Tibial artery (tissue), 4 donors: Measurements from ENCODE around the gene HPCAL4.

Experiments
- DNase-seq, 2 donors: peaks; one replicate each; pipeline ENCODE4 v3.0.0-alpha.2; 2019
- H3K27ac ChIP-seq, 2 donors: fragments of 200-600 bp; sonication (generic) in 1 of 2; 1 replicate in 1 of 2; 2 replicates in 1 of 2; pipeline ENCODE4 v1.5.1; 2018 to 2019; ENCODE audit warnings: mild to moderate bottlenecking in 1 of 2
- H3K27me3 ChIP-seq, 2 donors: fragments of 200-600 bp; sonication (generic) in 1 of 2; one replicate each; pipeline versions ENCODE4 v1.5.1 to v1.6.0; 2016 to 2019
- H3K36me3 ChIP-seq, 3 donors: fragments of 200-600 bp; sonication (generic) in 2 of 3; one replicate each; pipeline ENCODE4 v1.5.1; 2016 to 2019; ENCODE audit warnings: mild to moderate bottlenecking in 2 of 3
- H3K4me1 ChIP-seq, 4 donors: fragments of 200-600 bp; sonication (generic) in 2 of 4; 1 replicate in 3 of 4; 2 replicates in 1 of 4; pipeline ENCODE4 v1.5.1; 2016 to 2019
- H3K4me3 ChIP-seq, 2 donors: fragments of 200-600 bp; sonication (generic) in 1 of 2; 1 replicate in 1 of 2; 2 replicates in 1 of 2; pipeline ENCODE4 v1.5.1; 2018 to 2019; ENCODE audit warnings: mild to moderate bottlenecking in 2 of 2
- H3K9me3 ChIP-seq, 3 donors: fragments of 200-600 bp; sonication (generic) in 1 of 3; one replicate each; pipeline ENCODE4 v1.5.1; 2016 to 2019
- intact Hi-C: fragments of 100-400 bp; cut with DNase I; formaldehyde crosslinking; loops from one replicate; pipeline ENCODE4 v1.15.0; 2023; ENCODE audit warnings: low total_unique reads
- TF ChIP-seq, protein P1 (sequence below), 2 experiments: fragments of 200-600 bp in 1 of 2; fragments of 450-650 bp in 1 of 2; IDR thresholded peaks; one replicate each; pipeline ENCODE4 v1.5.1; 2017 to 2019; ENCODE audit warnings: antibody characterized with exemption in 2 of 2, mild to moderate bottlenecking in 1 of 2, moderate library complexity in 1 of 2

Gene HPCAL4

DNA sequence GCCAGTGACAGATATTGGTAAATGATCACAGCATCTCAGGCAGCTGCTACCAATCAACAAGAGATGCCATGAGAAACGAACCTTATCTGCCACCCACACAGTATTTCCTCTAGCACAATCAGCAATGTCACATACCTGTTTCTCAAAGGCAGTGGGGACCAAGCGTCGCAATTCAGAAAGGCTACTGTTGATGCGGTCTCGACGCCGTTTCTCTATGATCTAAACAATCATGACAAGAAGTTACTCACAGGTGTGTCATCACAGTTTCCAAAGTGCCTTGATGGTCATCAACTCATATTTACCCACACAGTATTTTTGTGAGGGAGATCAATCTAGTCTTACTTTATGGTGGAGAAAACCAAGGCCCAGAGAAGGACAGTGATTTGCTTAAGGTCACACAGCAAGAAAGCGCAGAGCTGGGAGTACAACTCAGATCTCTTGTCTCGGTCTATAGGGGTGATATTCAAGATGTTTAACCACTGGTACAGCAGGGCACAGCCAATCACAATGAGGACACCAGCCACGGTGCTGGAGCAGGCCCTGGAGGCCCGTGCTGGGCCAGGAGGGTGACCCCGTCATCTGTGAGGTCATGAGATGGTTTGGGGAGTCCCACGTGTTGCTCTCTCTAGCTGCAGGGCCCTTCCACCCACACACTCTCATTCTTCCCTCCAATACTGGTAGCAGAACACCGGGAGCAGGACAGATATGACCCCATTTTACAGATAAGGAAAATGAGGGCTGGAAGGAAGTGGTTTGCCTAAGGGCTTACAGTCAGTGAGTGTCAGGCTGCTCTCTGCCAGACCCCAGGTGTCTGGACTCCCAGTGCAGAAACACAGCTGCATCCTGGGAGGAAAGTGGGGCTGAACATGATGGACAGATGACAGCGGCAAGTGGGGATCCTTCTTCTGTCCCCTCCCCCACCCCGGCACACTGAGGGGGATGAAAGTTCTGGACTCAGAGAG is 59.6 kb downstream of the HPCAL4 start:
- H3K27me3 ChIP-seq = no peaks in the 10 kb centered on the region
- peaks cover 0 to 70% (median 43%) of the 10 kb centered on the region in 4 donors for H3K4me1 ChIP-seq
- TF ChIP-seq, protein P1, sequence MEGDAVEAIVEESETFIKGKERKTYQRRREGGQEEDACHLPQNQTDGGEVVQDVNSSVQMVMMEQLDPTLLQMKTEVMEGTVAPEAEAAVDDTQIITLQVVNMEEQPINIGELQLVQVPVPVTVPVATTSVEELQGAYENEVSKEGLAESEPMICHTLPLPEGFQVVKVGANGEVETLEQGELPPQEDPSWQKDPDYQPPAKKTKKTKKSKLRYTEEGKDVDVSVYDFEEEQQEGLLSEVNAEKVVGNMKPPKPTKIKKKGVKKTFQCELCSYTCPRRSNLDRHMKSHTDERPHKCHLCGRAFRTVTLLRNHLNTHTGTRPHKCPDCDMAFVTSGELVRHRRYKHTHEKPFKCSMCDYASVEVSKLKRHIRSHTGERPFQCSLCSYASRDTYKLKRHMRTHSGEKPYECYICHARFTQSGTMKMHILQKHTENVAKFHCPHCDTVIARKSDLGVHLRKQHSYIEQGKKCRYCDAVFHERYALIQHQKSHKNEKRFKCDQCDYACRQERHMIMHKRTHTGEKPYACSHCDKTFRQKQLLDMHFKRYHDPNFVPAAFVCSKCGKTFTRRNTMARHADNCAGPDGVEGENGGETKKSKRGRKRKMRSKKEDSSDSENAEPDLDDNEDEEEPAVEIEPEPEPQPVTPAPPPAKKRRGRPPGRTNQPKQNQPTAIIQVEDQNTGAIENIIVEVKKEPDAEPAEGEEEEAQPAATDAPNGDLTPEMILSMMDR (IDR thresholded peaks at IDR 0.05) = no peak
- H3K9me3 ChIP-seq = no peaks in the 10 kb centered on the region
- intact Hi-C loops = no loop called here
- peak overlapping the region; percentile 52 to 91 for H3K4me3 ChIP-seq
- no peak for DNase-seq
- H3K27ac ChIP-seq = peak overlapping the region; percentile 96 to 97
- H3K36me3 ChIP-seq = peaks cover 48 to 57% (median 48%) of the 10 kb centered on the region in 3 donors

DNA sequence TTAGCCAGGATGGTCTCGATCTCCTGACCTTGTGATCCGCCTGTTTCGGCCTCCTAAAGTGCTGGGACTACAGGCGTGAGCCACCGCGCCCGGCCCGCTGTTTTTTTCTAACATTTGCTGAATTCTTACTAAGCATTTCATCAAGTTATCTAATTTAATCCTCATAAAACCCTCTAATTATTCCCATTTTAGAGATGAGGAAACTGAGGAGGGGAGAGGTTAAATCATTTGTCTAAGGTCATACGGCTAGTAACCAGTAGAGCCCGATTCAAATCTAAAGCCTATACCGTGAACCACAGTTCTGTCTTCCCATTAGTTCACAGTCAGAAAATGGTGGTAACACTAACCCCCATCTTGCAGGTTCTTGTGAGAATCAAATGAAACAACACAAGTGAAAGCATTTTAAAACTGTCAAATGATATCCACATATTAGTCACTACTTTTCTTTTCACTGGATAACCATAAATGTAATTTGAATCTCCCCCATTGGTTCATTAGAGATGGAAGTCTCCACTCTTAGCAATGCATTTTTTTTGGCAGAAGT is 62.4 kb downstream of the HPCAL4 start:
- TF ChIP-seq, protein P1 (IDR thresholded peaks at IDR 0.05) = no peak
- no peak for DNase-seq
- Histone ChIP-seq H3K9me3 (no peaks in the 10 kb centered on the region), H3K4me3 (no peak overlapping the region), H3K36me3 (peaks cover 48 to 64% (median 48%) of the 10 kb centered on the region in 3 donors), H3K4me1 (peaks cover 6 to 67% (median 52%) of the 10 kb centered on the region in 4 donors), H3K27ac (peak overlapping the region; percentile 96 to 97), H3K27me3 (no peaks in the 10 kb centered on the region)
- intact Hi-C loops = no loop called here
